ENCODE results near the gene LRP2BP. TPM values are rescaled to one million over a fixed set of nuclear protein-coding genes. Genes with fewer than 3 reads are reported as not detected.

Gene LRP2BP
- total RNA-seq, 1 donor from 2014 or later: 0.27 TPM

DNA sequence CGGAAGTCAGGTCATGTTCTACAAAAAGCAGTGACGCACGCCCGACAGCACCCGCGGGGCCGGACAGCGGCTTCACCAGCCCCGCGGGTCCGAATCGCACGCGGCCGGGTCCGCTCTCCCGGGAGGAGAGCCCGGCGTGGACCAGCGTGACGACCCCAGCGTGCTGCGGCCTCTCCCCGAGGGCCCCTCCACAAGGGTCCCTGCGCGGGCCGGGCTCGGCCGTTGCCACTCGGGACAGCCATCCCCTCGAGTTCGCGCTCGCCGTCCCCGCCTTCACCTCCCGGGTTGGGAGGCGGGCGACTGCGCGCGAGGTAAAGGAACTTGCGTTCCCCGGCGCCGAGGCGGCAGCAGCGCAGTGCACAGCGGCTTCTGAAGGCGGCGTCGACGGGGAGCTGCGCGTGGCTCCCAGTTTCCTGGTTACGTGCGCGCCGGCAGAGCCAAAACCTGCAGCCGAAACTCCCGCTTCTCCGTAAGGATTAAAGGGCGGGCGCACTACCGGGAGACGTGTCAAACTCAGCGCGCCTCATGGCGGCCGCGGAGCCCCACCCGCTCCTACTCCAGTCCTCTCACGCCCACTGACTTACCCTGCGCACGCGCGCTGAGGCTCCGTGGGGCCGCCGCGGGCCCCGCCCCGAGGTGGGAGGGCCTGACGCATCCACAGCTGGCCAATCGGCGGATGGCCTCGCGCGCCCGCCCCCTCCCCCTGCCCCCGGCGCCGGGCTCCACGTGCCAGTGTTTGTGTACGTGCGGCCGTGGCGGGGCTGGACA, 416 bp upstream of the LRP2BP start:
- TF ChIP-seq, protein P1, sequence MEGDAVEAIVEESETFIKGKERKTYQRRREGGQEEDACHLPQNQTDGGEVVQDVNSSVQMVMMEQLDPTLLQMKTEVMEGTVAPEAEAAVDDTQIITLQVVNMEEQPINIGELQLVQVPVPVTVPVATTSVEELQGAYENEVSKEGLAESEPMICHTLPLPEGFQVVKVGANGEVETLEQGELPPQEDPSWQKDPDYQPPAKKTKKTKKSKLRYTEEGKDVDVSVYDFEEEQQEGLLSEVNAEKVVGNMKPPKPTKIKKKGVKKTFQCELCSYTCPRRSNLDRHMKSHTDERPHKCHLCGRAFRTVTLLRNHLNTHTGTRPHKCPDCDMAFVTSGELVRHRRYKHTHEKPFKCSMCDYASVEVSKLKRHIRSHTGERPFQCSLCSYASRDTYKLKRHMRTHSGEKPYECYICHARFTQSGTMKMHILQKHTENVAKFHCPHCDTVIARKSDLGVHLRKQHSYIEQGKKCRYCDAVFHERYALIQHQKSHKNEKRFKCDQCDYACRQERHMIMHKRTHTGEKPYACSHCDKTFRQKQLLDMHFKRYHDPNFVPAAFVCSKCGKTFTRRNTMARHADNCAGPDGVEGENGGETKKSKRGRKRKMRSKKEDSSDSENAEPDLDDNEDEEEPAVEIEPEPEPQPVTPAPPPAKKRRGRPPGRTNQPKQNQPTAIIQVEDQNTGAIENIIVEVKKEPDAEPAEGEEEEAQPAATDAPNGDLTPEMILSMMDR (IDR thresholded peaks at IDR 0.05; ENCODE audit: insufficient read depth, low read depth, low read length): no peak
- no peak for TF ChIP-seq EZH2 (IDR thresholded peaks at IDR 0.05; ENCODE audit: insufficient read depth, low read length)
- peaks cover 6% of the 10 kb centered on the region for H3K4me1 Mint-ChIP-seq (ENCODE audit: low read depth, unreplicated experiment)

GRCh38 chr4:185394568-185395237, 1.0 kb downstream of the LRP2BP start:
- Mint-ChIP-seq H3K27me3 (ENCODE audit: low read depth, unreplicated experiment) (no peaks in the 10 kb centered on the region), H3K9me3 (ENCODE audit: unreplicated experiment) (peaks cover 3% of the 10 kb centered on the region), H3K36me3 (ENCODE audit: low read depth, unreplicated experiment) (peaks cover 5% of the 10 kb centered on the region), H3K4me1 (ENCODE audit: low read depth, unreplicated experiment) (peaks cover 6% of the 10 kb centered on the region), H3K4me3 (ENCODE audit: unreplicated experiment) (peak overlapping the region; percentile 54), H3K27ac (ENCODE audit: unreplicated experiment) (no peak overlapping the region)
- peak; percentile 27 for DNase-seq (ENCODE audit: low read depth)
- no peak overlapping the region for H2AFZ ChIP-seq (ENCODE audit: low read depth, low read length)
- H3K36me3 ChIP-seq (ENCODE audit: insufficient read depth, low read length): peaks cover 5% of the 10 kb centered on the region
- peak overlapping the region; percentile 90 for H3K4me2 ChIP-seq (ENCODE audit: low read length)
- H3K79me2 ChIP-seq (ENCODE audit: insufficient read depth, low read length): no peaks in the 10 kb centered on the region
- no peaks in the 10 kb centered on the region for H4K20me1 ChIP-seq (ENCODE audit: insufficient read depth, low read length)
- H3K9me3 ChIP-seq (ENCODE audit: insufficient read depth, low read depth, low read length): no peaks in the 10 kb centered on the region
- peak overlapping the region; percentile 64 for H3K4me3 ChIP-seq (ENCODE audit: insufficient read depth, low read depth, low read length)
- peak overlapping the region; percentile 93 for H3K27ac ChIP-seq (ENCODE audit: low read depth, low read length)
- H3K9ac ChIP-seq (ENCODE audit: low read length): peak overlapping the region; percentile 88
- peaks cover 9% of the 10 kb centered on the region for H3K4me1 ChIP-seq (ENCODE audit: insufficient read depth, low read length)
- TF ChIP-seq EZH2 (IDR thresholded peaks at IDR 0.05; ENCODE audit: insufficient read depth, low read length): no peak
- TF ChIP-seq, protein P1 (IDR thresholded peaks at IDR 0.05; ENCODE audit: insufficient read depth, low read depth, low read length): no peak
- H3K27me3 ChIP-seq (ENCODE audit: insufficient read depth, low read length): no peaks in the 10 kb centered on the region
- no peak for FAIRE-seq

More for the DNA sequence above, 416 bp upstream of the LRP2BP start:
- DNase-seq (ENCODE audit: low read depth): peak; percentile 93
- H3K27ac Mint-ChIP-seq (ENCODE audit: unreplicated experiment): peak overlapping the region; percentile 82
- H3K4me3 ChIP-seq (ENCODE audit: insufficient read depth, low read depth, low read length): peak overlapping the region; percentile 64
- no peaks in the 10 kb centered on the region for H3K27me3 ChIP-seq (ENCODE audit: insufficient read depth, low read length)
- H3K36me3 Mint-ChIP-seq (ENCODE audit: low read depth, unreplicated experiment): peaks cover 3% of the 10 kb centered on the region
- peaks cover 7% of the 10 kb centered on the region for H3K36me3 ChIP-seq (ENCODE audit: insufficient read depth, low read length)
- H3K9me3 ChIP-seq (ENCODE audit: insufficient read depth, low read depth, low read length): no peaks in the 10 kb centered on the region
- H3K9me3 Mint-ChIP-seq (ENCODE audit: unreplicated experiment): peaks cover 2% of the 10 kb centered on the region
- no peak for FAIRE-seq
- H3K27me3 Mint-ChIP-seq (ENCODE audit: low read depth, unreplicated experiment): no peaks in the 10 kb centered on the region
- peak overlapping the region; percentile 88 for H3K9ac ChIP-seq (ENCODE audit: low read length)
- peak overlapping the region; percentile 90 for H3K4me2 ChIP-seq (ENCODE audit: low read length)
- H3K4me3 Mint-ChIP-seq (ENCODE audit: unreplicated experiment): peak overlapping the region; percentile 91
- H2AFZ ChIP-seq (ENCODE audit: low read depth, low read length): peak overlapping the region; percentile 70
- no peaks in the 10 kb centered on the region for H4K20me1 ChIP-seq (ENCODE audit: insufficient read depth, low read length)
- peaks cover 9% of the 10 kb centered on the region for H3K4me1 ChIP-seq (ENCODE audit: insufficient read depth, low read length)
- H3K27ac ChIP-seq (ENCODE audit: low read depth, low read length): peak overlapping the region; percentile 93
- H3K79me2 ChIP-seq (ENCODE audit: insufficient read depth, low read length): no peaks in the 10 kb centered on the region
